ENCODE measurements around the gene CEP85L.

The CEP85L gene

DNA sequence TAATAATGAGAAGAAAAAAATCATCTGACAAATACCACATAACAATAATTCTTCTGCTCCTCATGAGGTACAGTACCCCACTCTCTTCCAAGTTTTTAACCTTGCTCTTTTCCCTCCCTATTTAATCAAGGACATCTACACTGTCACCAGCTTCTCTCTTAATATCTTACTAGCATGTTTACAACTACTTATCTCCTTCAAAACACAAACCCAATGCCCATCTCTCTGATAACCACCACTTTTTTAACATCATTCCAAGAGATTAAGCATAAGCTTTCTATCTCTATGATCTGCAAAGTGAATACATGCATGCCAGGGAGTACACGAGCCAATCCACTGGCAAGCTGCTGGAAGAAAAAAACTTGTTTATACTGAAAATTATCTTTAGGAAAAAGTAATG, 10.3 kb downstream of the CEP85L start:
- no peak for DNase-seq (ENCODE audit: low spot score)
- TF ChIP-seq, protein P1, sequence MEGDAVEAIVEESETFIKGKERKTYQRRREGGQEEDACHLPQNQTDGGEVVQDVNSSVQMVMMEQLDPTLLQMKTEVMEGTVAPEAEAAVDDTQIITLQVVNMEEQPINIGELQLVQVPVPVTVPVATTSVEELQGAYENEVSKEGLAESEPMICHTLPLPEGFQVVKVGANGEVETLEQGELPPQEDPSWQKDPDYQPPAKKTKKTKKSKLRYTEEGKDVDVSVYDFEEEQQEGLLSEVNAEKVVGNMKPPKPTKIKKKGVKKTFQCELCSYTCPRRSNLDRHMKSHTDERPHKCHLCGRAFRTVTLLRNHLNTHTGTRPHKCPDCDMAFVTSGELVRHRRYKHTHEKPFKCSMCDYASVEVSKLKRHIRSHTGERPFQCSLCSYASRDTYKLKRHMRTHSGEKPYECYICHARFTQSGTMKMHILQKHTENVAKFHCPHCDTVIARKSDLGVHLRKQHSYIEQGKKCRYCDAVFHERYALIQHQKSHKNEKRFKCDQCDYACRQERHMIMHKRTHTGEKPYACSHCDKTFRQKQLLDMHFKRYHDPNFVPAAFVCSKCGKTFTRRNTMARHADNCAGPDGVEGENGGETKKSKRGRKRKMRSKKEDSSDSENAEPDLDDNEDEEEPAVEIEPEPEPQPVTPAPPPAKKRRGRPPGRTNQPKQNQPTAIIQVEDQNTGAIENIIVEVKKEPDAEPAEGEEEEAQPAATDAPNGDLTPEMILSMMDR (IDR thresholded peaks at IDR 0.05; ENCODE audit: extremely low read depth, insufficient read depth, missing control alignments), result no peak
- in situ Hi-C loops (cut with MboI; ENCODE audit: low pct_unique_long_range_greater_than_20kb, low sequenced_read_pairs, unreplicated experiment), result no loop called here

DNA sequence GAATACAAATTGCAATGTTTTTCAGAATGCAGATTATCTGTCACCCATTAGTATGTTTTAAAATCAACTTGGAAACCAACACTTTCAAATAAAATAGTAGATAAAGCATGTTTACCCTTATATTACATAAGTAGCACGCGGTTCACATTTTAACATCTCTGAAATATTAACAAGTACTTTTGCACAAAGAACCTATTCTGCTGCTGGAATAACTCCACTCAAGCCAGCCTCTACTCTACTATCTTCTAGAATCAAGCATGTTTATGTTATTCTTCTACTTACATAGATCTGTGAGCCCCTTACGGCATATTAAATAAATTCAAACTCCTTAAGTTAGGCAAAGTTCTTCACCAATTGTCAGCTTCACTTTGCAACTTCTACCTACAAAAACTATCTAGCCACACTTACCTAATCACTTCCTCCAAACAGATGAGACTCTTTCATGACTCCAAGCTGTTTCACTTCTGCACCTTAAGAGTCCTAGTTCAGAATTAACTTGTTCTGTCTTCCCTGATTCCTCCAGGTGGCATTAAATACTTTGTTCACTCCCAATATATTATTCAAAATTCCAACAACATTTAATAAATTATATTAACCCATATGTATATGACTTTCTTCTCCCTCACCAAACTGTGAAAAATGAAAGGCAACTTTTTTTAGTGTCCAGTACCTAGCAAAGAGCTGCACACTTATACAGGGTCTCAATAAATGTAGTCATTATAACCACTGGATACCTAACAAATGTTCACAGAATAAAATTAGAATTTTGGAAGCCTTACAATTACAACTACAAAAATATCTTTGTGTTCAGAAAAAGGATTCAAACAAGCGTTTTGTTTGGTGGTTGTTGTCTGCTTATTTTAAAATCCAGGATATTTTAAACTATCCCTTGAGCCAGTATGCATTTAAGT, 12.1 kb downstream of the CEP85L start:
- TF ChIP-seq, protein P1 (IDR thresholded peaks at IDR 0.05; ENCODE audit: extremely low read depth, insufficient read depth, missing control alignments), result no peak
- peak; percentile 17 for DNase-seq (ENCODE audit: low spot score)
- in situ Hi-C loops (cut with MboI; ENCODE audit: low pct_unique_long_range_greater_than_20kb, low sequenced_read_pairs, unreplicated experiment), result no loop called here

DNA sequence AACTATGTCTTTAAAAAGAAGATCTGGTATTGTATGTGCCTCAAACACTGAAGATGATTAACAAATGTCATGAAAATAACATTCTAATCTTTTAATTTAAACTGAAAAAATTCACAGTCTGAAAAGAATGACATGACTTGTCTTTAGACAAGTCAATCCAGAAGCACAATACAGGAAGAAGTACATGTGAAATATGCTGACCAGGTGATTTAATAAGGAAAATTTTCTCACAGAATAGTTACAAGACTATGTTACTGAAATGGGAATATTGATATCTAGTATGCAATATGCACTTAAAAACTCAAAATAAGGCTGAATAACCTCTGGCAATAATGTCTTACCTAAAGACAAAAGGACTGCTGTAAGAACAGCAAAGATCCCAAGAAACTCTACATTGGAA, 13.1 kb downstream of the CEP85L start:
- DNase-seq (ENCODE audit: low spot score), result no peak
- in situ Hi-C loops (cut with MboI; ENCODE audit: low pct_unique_long_range_greater_than_20kb, low sequenced_read_pairs, unreplicated experiment), result no loop called here
- TF ChIP-seq, protein P1 (IDR thresholded peaks at IDR 0.05; ENCODE audit: extremely low read depth, insufficient read depth, missing control alignments), result no peak

DNA sequence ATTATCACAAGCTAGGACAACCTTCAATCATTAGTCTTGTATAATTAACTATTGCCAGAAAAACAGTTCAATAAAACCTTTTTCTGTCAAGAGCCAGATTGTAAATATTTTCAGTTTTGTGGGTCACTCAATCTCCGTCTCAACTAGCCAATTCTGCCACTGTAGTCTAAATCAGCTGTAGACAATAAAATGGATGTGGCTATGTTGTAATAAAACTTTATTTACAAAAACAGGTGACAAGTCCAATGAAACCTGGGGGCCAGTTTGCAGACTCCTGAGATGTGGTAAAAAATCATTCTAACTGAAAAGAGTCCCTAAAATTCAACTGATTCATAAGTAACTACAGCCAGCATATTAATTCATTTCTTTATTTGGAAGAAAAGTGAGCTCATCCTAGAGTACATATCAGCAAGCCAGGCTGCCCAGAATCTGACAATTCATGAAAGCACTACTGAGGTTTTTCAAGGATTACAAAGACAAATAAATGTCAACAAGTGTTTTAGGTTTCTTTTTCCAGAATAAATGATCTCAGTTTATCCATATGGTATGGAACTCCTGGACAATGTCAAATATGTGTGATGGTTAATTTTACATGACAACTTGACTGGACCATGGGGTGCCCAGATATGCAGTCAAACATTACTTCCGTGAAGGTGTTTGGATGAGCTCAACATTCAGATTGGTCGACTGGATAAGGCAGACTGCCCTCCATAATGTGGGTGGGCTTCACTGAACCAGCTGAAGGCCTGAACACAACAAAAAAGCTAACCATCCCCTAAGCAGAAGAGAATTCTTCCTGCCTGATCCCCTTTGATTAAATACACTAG, 15.3 kb downstream of the CEP85L start:
- TF ChIP-seq, protein P1 (IDR thresholded peaks at IDR 0.05; ENCODE audit: extremely low read depth, insufficient read depth, missing control alignments), result no peak

DNA sequence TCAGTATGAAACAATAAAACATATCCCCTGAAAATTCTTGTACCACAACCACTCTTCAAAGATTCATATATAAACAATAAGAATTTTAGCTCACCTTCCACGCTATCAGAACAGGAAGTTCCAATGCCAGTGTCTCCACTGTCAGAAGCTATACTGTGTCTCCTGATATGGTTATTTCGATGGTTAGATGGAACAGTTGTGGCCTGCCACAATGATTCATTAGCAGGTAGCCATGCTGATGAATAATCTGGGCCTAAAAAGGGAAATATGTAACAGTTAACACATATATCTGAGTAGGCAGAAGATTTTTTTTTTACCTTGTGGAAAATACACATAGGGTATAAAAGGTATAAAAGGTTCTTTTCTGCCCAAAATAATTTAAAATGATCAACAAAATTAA, 19.0 kb downstream of the CEP85L start:
- TF ChIP-seq, protein P1 (IDR thresholded peaks at IDR 0.05; ENCODE audit: extremely low read depth, insufficient read depth, missing control alignments), result no peak
- no peak for DNase-seq (ENCODE audit: low spot score)
- in situ Hi-C loops (cut with MboI; ENCODE audit: low pct_unique_long_range_greater_than_20kb, low sequenced_read_pairs, unreplicated experiment), result no loop called here

More for the DNA sequence above, 15.3 kb downstream of the CEP85L start:
- in situ Hi-C loops (cut with MboI; ENCODE audit: low pct_unique_long_range_greater_than_20kb, low sequenced_read_pairs, unreplicated experiment), result no loop called here
- DNase-seq (ENCODE audit: low spot score), result no peak

DNA sequence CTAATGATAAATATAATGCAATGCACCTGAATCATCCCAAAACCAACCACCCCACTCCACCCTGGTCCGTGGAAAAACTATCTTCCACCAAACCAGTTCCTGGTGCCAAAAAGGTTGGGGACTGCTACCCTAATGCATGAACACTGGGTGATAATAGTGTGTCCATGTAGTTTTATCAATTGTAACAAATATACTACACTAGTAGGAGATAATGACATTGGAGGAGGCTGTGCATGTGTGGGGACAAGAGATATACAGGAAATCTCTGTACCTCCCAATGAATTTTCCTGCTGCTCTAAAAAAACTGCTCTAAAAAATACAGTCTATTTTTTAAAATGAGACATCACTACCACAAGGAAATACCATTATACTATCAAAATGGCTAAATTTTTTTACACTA, 20.5 kb downstream of the CEP85L start:
- TF ChIP-seq, protein P1 (IDR thresholded peaks at IDR 0.05; ENCODE audit: extremely low read depth, insufficient read depth, missing control alignments), result no peak
- DNase-seq (ENCODE audit: low spot score), result no peak
- in situ Hi-C loops (cut with MboI; ENCODE audit: low pct_unique_long_range_greater_than_20kb, low sequenced_read_pairs, unreplicated experiment), result no loop called here

Measured in GM13977 (cell line).